Activated CD4-positive, alpha-beta T cell treated with anti-CD3 and anti-CD28 coated beads, Interleukin-2, Interleukin-6, amounts not matched to agents 100 ng/mL and 50 ng/mL, durations not matched to agents 16 hours and 8 hours (primary cell): ENCODE data around the gene PLXNB2.

Source experiments
- DNase-seq: peaks from one replicate; pipeline ENCODE4 v3.0.0-alpha.2; 2020

The PLXNB2 gene

GRCh38 chr22:50296658-50297490 lies 10.6 kb downstream of the PLXNB2 start:
- no peak for DNase-seq

- no peak for DNase-seq
Measured at GRCh38 chr22:50294319-50294656, 13.2 kb downstream of the PLXNB2 start.

- no peak for DNase-seq
Measured at GRCh38 chr22:50293441-50294318, 13.8 kb downstream of the PLXNB2 start.

DNA sequence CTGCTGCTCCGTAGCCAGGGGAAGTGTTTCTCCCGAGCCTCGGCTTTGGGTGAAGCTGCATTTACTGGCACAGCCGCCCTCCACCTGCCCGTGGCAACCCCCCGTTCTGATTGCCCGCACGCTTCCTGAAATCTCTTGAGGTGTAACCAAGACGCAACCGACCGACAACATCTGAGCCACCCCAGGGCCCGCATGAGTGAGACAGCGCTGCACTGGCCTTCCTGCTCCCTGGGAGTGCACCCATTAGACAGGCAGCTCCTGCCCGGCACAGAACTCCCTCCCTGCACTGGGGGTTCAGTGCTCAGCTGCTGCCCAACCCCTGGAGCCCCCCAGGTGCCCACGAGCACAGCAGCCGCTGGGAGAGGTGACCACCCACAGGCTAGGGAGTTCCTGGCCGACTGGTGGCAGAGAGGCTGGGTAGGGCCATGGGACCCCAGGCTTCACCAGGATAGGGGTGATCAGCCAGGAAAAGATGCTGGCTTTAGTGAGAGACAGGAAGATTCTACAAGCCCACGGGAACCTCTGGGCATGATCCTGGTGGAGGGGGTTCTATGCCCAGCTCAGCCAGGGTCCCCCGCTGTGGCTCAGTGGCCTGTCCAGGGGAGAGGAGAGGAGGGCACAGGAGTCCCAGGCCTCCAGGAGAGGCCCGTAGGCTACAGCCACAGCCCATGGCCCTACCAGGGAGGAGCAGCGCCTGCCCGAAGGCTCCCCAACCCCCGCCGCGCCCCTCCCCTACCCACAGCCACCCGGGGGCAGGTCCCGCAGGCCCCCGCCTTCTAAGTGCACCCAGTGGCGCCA lies 14.6 kb downstream of the PLXNB2 start:
- no peak for DNase-seq

DNA sequence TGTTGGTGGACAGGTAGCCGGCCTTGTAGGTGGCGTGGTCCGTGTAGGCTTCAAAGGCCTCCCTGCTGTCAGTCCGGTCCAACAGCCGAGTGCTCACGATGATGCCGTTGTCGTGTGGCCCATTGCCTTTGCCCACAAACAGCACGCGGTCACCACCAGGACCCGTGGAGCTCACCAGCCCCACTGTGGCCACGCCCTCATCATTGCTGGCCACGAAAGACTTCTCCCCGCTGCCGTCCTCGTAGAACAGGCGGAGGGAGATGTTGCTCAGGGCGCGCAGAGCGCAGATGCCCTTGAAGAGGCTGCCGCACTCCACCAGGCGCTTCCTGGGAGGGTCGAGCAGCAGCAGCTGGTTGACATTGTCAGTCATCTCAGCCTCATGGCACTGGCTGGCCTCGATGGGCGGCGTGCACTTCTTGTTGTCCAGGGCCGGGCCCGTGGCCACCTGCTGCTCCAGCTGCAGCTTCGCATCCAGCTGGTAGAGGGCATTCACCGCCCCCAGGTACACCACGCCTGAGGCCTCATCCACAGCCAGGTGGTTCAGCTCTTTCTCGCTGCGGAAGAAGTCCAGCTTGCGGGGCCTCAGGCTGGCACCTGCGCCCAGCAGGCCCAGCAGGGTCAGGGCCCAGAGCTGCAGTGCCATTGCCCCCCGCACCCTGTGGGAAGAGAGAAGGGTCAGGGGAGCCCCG lies 17.4 kb downstream of the PLXNB2 start:
- DNase-seq = no peak

GRCh38 chr22:50289151-50289941 lies 18.1 kb downstream of the PLXNB2 start:
- no peak for DNase-seq

- no peak for DNase-seq
Measured at GRCh38 chr22:50287731-50288130, 19.7 kb downstream of the PLXNB2 start.

- no peak for DNase-seq
Measured at GRCh38 chr22:50286701-50287318, 20.6 kb downstream of the PLXNB2 start.

DNA sequence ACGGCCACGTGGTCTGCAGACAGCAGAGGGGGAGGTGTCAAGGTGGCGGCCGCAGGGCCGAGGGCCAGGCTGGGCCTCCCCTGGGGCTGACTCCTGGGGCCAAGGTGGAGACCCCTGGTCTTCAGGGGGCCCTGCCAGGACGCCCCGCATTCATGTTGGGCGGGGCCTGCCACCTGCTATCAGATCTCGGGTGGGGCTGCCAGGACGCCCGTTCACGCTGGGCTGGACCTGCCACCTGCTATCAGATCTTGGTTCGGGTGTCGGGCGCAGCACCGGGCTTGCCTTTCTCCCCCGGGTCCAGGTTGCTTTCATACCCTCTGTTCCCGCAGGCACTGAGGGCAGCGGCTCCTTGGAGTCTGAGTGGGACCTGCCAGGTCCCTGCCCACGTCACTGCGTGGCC lies 21.2 kb downstream of the PLXNB2 start:
- DNase-seq = no peak

DNA sequence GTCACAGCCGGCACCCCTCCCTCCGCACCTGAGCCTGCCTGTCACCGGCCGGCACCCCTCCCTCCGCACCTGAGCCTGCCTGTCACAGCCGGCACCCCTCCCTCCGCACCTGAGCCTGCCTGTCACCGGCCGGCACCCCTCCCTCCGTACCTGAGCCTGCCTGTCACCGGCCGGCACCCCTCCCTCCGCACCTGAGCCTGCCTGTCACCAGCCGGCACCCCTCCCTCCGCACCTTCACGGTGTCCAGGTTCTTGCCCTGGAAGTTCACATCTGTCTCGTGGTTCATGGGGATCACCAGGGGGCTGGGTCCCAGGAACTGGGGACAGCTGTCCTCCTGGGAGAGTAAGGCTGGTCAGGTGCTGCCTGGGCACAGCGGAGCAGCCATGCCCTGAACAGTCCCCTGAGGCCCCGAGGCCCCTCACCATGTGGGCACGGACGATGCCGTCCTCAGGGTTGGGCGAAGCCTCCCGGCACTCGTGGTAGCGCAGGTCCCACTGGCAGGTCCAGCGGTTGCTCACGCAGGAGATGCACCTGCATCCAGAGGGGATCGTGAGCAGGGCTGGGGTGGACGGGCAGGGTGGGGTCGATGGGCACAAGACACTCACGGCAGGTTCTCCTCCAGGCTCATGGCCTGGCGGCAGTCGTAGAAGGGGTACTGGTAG lies 21.7 kb downstream of the PLXNB2 start:
- DNase-seq = no peak

- no peak for DNase-seq
Measured at GRCh38 chr22:50284479-50284878, 23.0 kb downstream of the PLXNB2 start.

- DNase-seq = no peak
Measured at GRCh38 chr22:50283821-50284220, 23.6 kb downstream of the PLXNB2 start.

GRCh38 chr22:50282361-50283155 lies 24.9 kb downstream of the PLXNB2 start:
- no peak for DNase-seq

- no peak for DNase-seq
Measured at GRCh38 chr22:50281957-50282356, 25.5 kb downstream of the PLXNB2 start.

- no peak for DNase-seq
Measured at GRCh38 chr22:50281384-50281760, 26.1 kb downstream of the PLXNB2 start.

GRCh38 chr22:50280708-50281383 lies 26.6 kb downstream of the PLXNB2 start:
- no peak for DNase-seq

- DNase-seq = no peak
Measured at GRCh38 chr22:50280022-50280707, 27.3 kb downstream of the PLXNB2 start.

DNA sequence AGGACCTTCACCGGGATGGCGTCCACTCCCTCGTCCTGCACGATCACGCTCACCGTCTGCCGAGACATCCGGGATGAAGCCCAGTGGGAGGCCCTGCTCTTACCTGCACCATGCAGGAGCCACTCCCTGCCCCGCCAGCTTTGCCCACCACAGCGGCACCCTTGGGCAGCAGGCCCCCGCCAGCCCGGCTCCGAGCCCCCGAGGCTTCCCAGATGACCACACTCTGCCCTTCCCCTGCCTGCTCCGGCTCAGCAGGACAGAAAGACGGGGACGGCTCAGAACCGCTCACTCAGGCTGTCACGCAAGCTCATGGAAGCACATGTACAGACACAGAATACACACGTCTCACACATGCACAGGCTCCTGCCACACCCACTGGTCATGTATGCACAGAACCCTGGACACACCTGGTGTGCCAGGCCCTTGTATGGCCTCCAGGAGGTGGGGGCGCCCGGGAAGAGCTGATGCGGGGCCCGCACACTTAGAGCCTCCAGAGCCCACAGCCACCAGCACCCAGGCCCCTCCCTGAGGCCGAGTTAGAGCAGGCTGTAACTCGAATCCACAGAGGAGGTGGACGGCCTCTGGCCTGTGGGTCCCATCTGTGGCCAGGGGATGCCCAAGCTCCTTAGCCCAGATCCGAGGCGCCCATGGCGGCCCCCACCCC lies 28.4 kb downstream of the PLXNB2 start:
- DNase-seq = no peak
